D721Med (cell line): ENCODE data around the gene PNP.
A peak's percentile ranks its signal among the peaks of the same experiment; 100 is the strongest.

Experiments used
- DNase-seq: peaks from one replicate; pipeline ENCODE4 v3.0.0; 2011; ENCODE audit warnings: low spot score; ENCODE audit not compliant: insufficient read length
- FAIRE-seq: peaks from 2 replicates; lab custom pipeline; 2011; peaks lifted over from hg19 to GRCh38; lab: Jason Lieb, UNC
- CTCF ChIP-seq: IDR thresholded peaks from 2 replicates; pipeline ENCODE4 v1.5.1; 2012; ENCODE audit warnings: mild to moderate bottlenecking, control low read depth; ENCODE audit not compliant: insufficient read depth; ENCODE audit errors: missing control alignments

Gene PNP

DNA sequence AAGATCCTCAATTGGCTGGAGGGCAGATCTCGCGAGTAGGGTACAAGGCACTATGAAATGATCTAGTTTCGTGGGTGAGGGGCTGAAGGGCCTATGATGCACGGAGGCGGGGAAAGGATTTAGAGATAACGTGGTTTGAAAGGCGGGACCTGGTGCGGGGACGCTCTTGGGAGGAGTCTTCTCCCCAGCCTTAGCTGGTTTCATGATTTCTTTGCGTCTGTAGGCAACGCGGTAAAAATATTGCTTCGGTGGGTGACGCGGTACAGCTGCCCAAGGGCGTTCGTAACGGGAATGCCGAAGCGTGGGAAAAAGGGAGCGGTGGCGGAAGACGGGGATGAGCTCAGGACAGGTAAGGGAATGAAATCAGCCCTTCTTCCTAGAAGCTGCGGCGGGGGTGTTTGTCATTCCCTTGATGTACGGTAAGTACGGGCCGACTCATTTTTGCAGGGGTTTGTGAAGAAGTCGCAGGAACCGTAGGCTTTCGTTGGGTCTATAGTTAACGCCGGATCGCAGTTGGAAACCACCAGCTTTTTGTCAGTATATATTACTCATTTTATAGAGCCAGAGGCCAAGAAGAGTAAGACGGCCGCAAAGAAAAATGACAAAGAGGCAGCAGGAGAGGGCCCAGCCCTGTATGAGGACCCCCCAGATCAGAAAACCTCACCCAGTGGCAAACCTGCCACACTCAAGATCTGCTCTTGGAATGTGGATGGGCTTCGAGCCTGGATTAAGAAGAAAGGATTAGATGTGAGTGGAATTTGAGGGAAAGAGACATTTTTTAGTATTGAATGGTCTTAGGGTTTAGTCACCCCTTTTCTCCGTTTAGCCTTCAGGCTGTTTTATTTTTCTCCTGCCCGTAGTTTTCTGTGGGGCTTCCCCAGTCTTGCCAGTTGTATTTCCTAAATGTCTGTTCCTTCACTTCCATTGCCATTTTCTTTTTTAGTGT is 13.6 kb upstream of the PNP start:
- peak; percentile 59 for DNase-seq
- FAIRE-seq: no peak
- TF ChIP-seq CTCF: no peak

GRCh38 chr14:20456971-20457370 is 12.2 kb upstream of the PNP start:
- no peak for FAIRE-seq
- DNase-seq: no peak
- no peak for TF ChIP-seq CTCF

GRCh38 chr14:20458031-20458789 is 11.0 kb upstream of the PNP start:
- FAIRE-seq (no peak), DNase-seq (no peak)
- no peak for TF ChIP-seq CTCF

DNA sequence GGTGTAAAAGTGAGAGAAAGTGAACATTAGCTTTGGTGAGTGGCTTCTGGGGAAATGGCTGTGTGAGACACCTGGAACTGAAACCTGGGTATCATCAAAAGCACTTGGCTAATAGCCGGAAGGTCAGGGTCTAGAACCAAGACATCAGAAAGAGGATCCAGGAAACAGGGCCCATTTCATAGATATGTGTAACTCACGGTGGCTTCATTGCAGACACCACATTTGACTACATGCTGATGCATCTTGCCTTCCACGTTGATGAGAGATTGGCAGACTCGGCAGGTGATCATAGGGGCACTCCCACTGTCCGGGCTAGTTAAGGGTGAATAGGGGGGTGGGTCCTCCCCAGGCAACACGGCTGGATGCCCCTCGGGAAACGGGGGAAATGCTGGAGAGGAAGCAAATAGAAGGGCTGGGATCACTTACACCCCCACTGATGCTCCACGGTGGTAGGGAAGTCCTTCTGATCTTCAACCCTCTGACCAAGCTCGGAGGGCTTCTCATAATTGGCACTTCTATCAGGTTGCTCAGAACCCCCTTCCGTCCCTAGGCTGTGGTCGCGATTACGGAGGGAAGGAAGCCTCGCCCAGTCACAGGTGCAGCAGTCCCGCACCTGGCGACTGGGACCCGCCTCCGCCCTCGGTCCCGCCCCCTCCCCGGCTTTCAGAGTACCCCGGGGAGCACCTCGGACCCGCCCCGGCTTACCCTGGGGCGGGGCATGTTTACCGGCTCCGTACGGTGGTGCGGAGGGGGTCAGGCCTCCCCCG is 8.6 kb upstream of the PNP start:
- DNase-seq: no peak
- no peak for FAIRE-seq
- TF ChIP-seq CTCF: no peak

- DNase-seq (peak; percentile 79), FAIRE-seq (peak; percentile 80)
- TF ChIP-seq CTCF: no peak
Measured at GRCh38 chr14:20461225-20462141, 7.7 kb upstream of the PNP start, which contains the start of gene PIP4P1. PIP4P1 (minus strand) TSS chr14:20461434; CDS start chr14:20461325, 109 bp downstream.

GRCh38 chr14:20468764-20469241 is 403 bp upstream of the PNP start:
- no peak for DNase-seq
- FAIRE-seq: no peak
- TF ChIP-seq CTCF: no peak
